SU-DHL-6 (cell line): ENCODE data around the gene DENND5A.
"Not testable (repeated sequence)": the region's sequence is repeated elsewhere in the genome, so short reads cannot be mapped to it uniquely, and the experiment has no call there.

Experiments
- H2AFZ ChIP-seq: fragments of 200-600 bp; sonication (generic); 2 replicates; pipeline ENCODE4 v1.6.1; 2014; ENCODE audit warnings: low read depth, mild to moderate bottlenecking, moderate library complexity, mixed read lengths, antibody characterized with exemption, low read length; ENCODE audit not compliant: severe bottlenecking
- H3F3A ChIP-seq: fragments of 200-600 bp; shearing (Covaris generic); 2 replicates; pipeline ENCODE4 v1.6.0; 2016; ENCODE audit warnings: antibody characterized with exemption, mild to moderate bottlenecking; ENCODE audit not compliant: insufficient read depth
- H3K27ac ChIP-seq: fragments of 200-600 bp; sonication (generic); 2 replicates; pipeline ENCODE4 v1.5.1; 2016; ENCODE audit warnings: low read depth, mild to moderate bottlenecking, low read length, moderate library complexity, mixed read lengths
- H3K27me3 ChIP-seq: fragments of 200-600 bp; sonication (generic), shearing (Covaris generic); 2 replicates; pipeline ENCODE4 v1.6.0; 2014; ENCODE audit warnings: mild to moderate bottlenecking, low read length
- H3K36me3 ChIP-seq: fragments of 200-600 bp; sonication (generic); 2 replicates; pipeline ENCODE4 v1.6.1; 2014; ENCODE audit warnings: mild to moderate bottlenecking, low read length, mixed read lengths
- H3K4me2 ChIP-seq: fragments of 300-600, 200-600 bp; shearing (Covaris generic), sonication (generic); 2 replicates; pipeline ENCODE4 v1.6.0; 2014; ENCODE audit warnings: low read length, low read depth, mild to moderate bottlenecking; ENCODE audit not compliant: poor library complexity, severe bottlenecking
- H3K4me3 ChIP-seq: fragments of 200-600 bp; sonication (generic); 2 replicates; pipeline ENCODE4 v1.5.1; 2014; ENCODE audit warnings: antibody characterized with exemption, low read length, mild to moderate bottlenecking, mixed read lengths; ENCODE audit not compliant: insufficient read depth, poor library complexity, severe bottlenecking
- H3K79me2 ChIP-seq: fragments of 200-600 bp; sonication (generic); 2 replicates; pipeline ENCODE4 v1.6.1; 2014; ENCODE audit warnings: mild to moderate bottlenecking, low read length, moderate library complexity; ENCODE audit not compliant: insufficient read depth
- H3K9ac ChIP-seq: fragments of 200-600 bp; sonication (generic); 2 replicates; pipeline ENCODE4 v1.7.0; 2014; ENCODE audit warnings: mild to moderate bottlenecking, low read length
- H3K9me2 ChIP-seq: fragments of 200-600 bp; sonication (generic); replicated peaks from 2 replicates; pipeline ENCODE4 v1.6.1; 2014; ENCODE audit warnings: low read length; ENCODE audit not compliant: insufficient read depth
- H3K9me3 ChIP-seq: fragments of 200-600 bp; sonication (generic); 2 replicates; pipeline ENCODE4 v1.6.1; 2014; ENCODE audit warnings: low read length, mixed read lengths; ENCODE audit not compliant: insufficient read depth
- H4K20me1 ChIP-seq: fragments of 200-600 bp; sonication (generic); 2 replicates; pipeline ENCODE4 v1.6.1; 2014; ENCODE audit warnings: low read depth, mild to moderate bottlenecking, antibody characterized with exemption, low read length, moderate library complexity, mixed read lengths
- CTCF ChIP-seq: fragments of 200-600 bp; sonication (generic); IDR thresholded peaks from one replicate; pipeline ENCODE4 v1.5.1; 2017; ENCODE audit warnings: antibody characterized with exemption, mild to moderate bottlenecking, low read length, moderate library complexity; ENCODE audit not compliant: insufficient read depth, poor library complexity, severe bottlenecking
- EZH2phosphoT487 ChIP-seq: fragments of 200-600 bp; sonication (generic), shearing (Covaris generic); conservative IDR thresholded peaks from 2 replicates; pipeline ENCODE4 v1.6.1; 2018; ENCODE audit warnings: mild to moderate bottlenecking, antibody characterized with exemption, low read length, moderate library complexity, mixed read lengths

Gene DENND5A

GRCh38 chr11:9200471-9200870 lies 64.7 kb downstream of the DENND5A start:
- H3K36me3 ChIP-seq = no peaks in the 10 kb centered on the region
- no peak overlapping the region for H3K4me3 ChIP-seq
- no peaks in the 10 kb centered on the region for H3K27me3 ChIP-seq
- H3K9me3 ChIP-seq = no peaks in the 10 kb centered on the region
- H4K20me1 ChIP-seq = no peaks in the 10 kb centered on the region
- no peaks in the 10 kb centered on the region for H3F3A ChIP-seq
- no peak overlapping the region for H2AFZ ChIP-seq
- TF ChIP-seq CTCF (no peak), EZH2phosphoT487 (no peak)
- no peak overlapping the region for H3K9ac ChIP-seq
- H3K4me2 ChIP-seq = no peak overlapping the region
- no peak overlapping the region for H3K27ac ChIP-seq
- H3K9me2 ChIP-seq = no peaks in the 10 kb centered on the region
- no peaks in the 10 kb centered on the region for H3K79me2 ChIP-seq

DNA sequence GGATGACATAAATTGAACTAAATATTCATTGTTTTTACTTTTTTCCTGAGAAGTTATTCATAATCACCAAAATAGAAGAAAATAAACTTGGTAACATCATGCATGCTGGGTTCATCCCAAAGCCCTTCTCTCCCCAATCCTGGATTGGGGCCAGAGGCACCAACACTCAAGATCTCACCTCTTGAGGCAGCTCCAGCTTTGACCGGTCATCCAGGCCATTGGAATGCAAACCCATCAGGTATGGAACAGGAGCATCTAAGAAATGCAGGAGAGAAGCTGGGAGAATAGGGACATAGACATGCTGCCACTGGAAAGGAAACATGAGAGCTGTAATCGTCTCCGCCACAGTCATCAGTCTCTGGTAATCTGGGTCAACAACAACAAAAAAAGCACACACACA lies 71.8 kb downstream of the DENND5A start:
- Histone ChIP-seq H2AFZ (no peak overlapping the region), H3K27me3 (no peaks in the 10 kb centered on the region), H4K20me1 (no peaks in the 10 kb centered on the region), H3K36me3 (no peaks in the 10 kb centered on the region), H3K9ac (no peak overlapping the region), H3K27ac (no peak overlapping the region), H3K4me3 (no peak overlapping the region), H3K79me2 (no peaks in the 10 kb centered on the region), H3K4me2 (no peak overlapping the region), H3K9me3 (peaks cover 11% of the 10 kb centered on the region; the same call in 1 of the 2 replicates), H3F3A (no peaks in the 10 kb centered on the region), H3K9me2 (no peaks in the 10 kb centered on the region)
- TF ChIP-seq EZH2phosphoT487 (no peak), CTCF (no peak)

GRCh38 chr11:9192561-9192960 lies 72.6 kb downstream of the DENND5A start:
- no peak overlapping the region for H3K4me2 ChIP-seq
- H3K36me3 ChIP-seq = no peaks in the 10 kb centered on the region
- no peak overlapping the region for H3K9ac ChIP-seq
- no peaks in the 10 kb centered on the region for H3F3A ChIP-seq
- H3K27me3 ChIP-seq = no peaks in the 10 kb centered on the region
- no peak overlapping the region for H2AFZ ChIP-seq
- H3K9me3 ChIP-seq = peaks cover 11% of the 10 kb centered on the region; the same call in 1 of the 2 replicates
- H3K27ac ChIP-seq = no peak overlapping the region
- no peak for TF ChIP-seq CTCF
- no peak for TF ChIP-seq EZH2phosphoT487
- no peaks in the 10 kb centered on the region for H3K79me2 ChIP-seq
- no peaks in the 10 kb centered on the region for H3K9me2 ChIP-seq
- no peak overlapping the region for H3K4me3 ChIP-seq
- H4K20me1 ChIP-seq = no peaks in the 10 kb centered on the region

DNA sequence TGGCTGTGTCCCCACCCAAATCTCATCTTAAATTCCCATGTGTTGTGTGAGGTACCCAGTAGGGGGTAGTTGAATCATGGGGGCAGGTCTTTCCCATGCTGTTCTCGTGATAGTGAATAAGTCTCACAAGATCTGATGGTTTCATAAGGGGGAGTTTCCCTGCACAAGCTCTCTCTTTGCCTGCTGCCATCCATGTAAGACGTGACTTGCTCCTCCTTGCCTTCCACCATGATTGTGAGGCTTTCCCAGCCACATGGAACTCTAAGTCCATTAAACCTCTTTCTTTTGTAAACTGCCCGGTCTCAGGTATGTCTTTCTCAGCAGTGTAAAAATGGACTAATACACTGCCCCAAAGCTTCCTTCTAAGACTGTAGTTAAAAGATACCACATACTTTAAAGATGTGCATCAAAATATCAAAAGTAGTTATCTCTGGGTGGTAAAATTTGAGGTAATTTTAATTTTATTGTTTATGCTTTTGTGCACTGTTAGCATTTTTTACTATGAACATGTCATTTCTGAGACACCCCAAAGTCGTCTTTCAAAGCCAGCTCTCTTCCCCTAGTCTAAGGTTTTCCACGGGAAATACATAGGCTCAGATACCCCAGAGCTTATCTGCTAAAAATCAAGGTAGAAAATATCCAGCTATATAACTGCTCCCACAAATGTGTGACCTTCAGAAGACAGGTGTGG lies 74.7 kb downstream of the DENND5A start:
- H3K9ac ChIP-seq, H2AFZ ChIP-seq, H3K4me2 ChIP-seq, H3K79me2 ChIP-seq, H3K9me2 ChIP-seq, H3K27me3 ChIP-seq, H3K36me3 ChIP-seq, H3K4me3 ChIP-seq, H3K27ac ChIP-seq, H4K20me1 ChIP-seq, H3F3A ChIP-seq: not testable (repeated sequence)
- H3K9me3 ChIP-seq = peaks cover 11% of the 10 kb centered on the region; the same call in 1 of the 2 replicates

DNA sequence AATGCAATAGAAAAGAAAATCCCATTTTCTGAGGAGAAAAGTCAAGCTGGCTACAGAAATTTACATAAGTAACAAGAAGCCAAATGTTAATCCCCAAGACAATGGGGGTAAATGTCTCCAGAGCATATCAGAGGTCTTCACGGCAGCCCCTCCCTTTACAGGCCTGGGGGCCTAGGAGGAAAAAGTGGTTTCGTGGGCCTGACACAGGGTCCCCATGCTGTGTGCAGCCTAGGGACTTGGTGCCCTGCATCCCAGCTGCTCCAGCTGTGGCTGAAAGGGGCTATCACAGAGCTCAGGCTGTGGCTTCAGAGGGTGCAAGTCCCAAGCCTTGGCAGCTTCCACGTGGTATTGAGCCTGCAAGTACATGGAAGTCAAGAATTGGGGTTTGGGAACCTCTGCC lies 76.3 kb downstream of the DENND5A start:
- not testable (repeated sequence) for H3K4me3 ChIP-seq, H3K27ac ChIP-seq, H3K9ac ChIP-seq, H3F3A ChIP-seq, H4K20me1 ChIP-seq, H3K27me3 ChIP-seq, H3K79me2 ChIP-seq, H3K4me2 ChIP-seq, H3K9me2 ChIP-seq, H3K36me3 ChIP-seq, H2AFZ ChIP-seq
- H3K9me3 ChIP-seq = peaks cover 11% of the 10 kb centered on the region; the same call in 1 of the 2 replicates
